Spinal cord (tissue), 10 donors: ENCODE data around the gene OLFM1. TPM values are rescaled to one million over a fixed set of nuclear protein-coding genes. Genes with fewer than 3 reads are reported as not detected.

Source experiments
- DNase-seq, 6 donors: peaks; one replicate each; pipeline versions ENCODE4 v3.0.0 to v3.0.0-alpha.2; 2013 to 2015; ENCODE audit warnings: low spot score in 6 of 6, low read depth in 4 of 6
- H3K27ac ChIP-seq: one replicate; pipeline ENCODE4 v1.5.1; 2013; ENCODE audit warnings: low read depth, low read length, control low read depth
- H3K27me3 ChIP-seq: one replicate; pipeline ENCODE4 v1.6.1; 2013; ENCODE audit warnings: low read length; ENCODE audit not compliant: control insufficient read depth, insufficient read depth
- H3K36me3 ChIP-seq: one replicate; pipeline ENCODE4 v1.6.1; 2013; ENCODE audit warnings: low read length; ENCODE audit not compliant: control insufficient read depth, insufficient read depth
- H3K4me1 ChIP-seq: one replicate; pipeline ENCODE4 v1.6.1; 2013; ENCODE audit warnings: low read length; ENCODE audit not compliant: control insufficient read depth, insufficient read depth
- H3K4me3 ChIP-seq: one replicate; pipeline ENCODE4 v1.5.1; 2013; ENCODE audit warnings: low read depth, low read length, control low read depth
- H3K9me3 ChIP-seq: one replicate; pipeline ENCODE4 v1.6.1; 2013; ENCODE audit warnings: low read length; ENCODE audit not compliant: control insufficient read depth, insufficient read depth
- WGBS: methylation state at CpG from one replicate; pipeline ENCODE4 v1.1.5; 2013; ENCODE audit warnings: missing lambda C conversion rate; ENCODE audit not compliant: insufficient coverage; 5-methylcytosine and 5-hydroxymethylcytosine counted together
- polyA plus RNA-seq, 2 donors: library from polyadenylated mRNA; unstranded; fragments of 120-200 nt; gene quantifications; one replicate each; pipeline ENCODE4 v1.2.1, GENCODE V29; 2013; ENCODE audit not compliant: insufficient read length in 2 of 2
- total RNA-seq, 2 donors: library from RNA; depleted of rRNA in 1 of 2; stranded (reverse); fragments of 120-200 nt in 1 of 2; fragments of >200 nt in 1 of 2; gene quantifications; one replicate each; pipeline versions ENCODE4 v1.2.3 to v1.2.4, GENCODE V29; 2013 to 2014
- donor health status: healthy.

Gene OLFM1
- total and polyA plus RNA-seq, 4 donors, result 52.5 to 321 (median 205) TPM

DNA sequence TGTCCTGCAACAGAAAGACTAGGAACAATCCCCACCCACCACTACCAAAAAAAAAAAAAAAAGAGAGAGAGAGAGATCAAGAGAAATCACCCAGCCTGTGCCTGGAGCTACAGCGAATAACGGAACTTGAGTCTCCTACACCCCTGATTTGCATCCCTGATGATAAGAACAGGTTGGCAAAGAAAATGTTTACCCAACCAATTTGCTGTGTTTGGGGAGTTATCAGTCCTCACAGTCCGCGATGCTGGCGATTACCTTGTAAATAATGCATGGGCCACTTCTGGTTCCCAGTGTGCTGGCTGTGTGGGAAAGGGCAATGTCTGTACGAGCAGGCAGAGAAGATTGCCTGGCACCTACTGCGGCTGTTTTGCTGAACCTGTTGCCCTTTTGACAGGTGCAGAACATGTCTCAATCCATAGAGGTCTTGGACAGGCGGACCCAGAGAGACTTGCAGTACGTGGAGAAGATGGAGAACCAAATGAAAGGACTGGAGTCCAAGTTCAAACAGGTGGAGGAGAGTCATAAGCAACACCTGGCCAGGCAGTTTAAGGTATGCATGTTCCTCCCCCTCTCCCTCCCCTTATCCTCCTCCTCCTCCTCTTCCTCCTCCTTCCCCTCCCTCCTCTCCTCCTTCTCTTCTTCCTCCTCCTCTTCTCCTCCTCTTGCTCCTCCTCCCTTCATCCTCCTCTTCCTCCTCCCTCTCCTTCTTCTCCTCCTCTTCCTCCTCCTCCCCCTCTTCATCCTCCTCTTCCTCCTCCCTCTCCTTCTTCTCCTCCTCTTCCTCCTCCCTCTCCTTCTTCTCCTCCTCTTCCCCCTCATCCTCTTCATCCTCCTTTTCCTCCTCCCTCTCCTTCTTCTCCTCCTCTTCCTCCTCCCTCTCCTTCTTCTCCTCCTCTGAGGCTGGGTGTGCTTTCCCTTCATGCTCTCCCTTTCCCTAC lies 8.3 kb downstream of the OLFM1 start:
- Histone ChIP-seq H3K36me3 (peaks cover 48% of the 10 kb centered on the region), H3K4me3 (no peak overlapping the region), H3K4me1 (peaks cover 10% of the 10 kb centered on the region), H3K9me3 (no peaks in the 10 kb centered on the region), H3K27me3 (no peaks in the 10 kb centered on the region), H3K27ac (no peak overlapping the region)
- no peak for DNase-seq
- 60% methylated on average over 9 of the region's 9 CpGs for WGBS

DNA sequence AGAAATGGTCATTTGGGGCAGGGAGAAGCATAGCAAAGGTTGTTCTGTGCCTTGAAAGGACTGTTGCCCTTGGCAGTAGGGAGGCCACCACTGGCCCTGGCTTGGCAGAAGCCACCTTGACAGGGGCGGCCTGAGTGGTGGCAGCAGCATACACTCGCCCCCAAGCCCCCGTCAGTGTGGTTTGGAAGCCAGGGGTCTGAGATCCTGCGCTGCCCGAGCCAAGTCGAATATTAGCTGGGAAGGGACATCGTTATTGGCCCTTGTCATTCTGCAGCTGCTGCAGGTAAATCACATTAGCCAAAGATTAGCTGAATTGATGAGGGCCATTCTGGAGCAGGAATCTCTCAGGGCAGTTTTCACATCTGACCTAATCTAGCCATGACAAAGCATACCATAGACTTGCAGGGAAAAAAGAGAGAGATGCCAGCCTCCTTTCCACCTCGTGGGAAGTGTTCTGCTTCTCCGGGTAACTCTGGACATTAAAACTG lies 9.0 kb downstream of the OLFM1 start:
- DNase-seq, result peak in 1 of 6 donors; percentile 52
- Histone ChIP-seq H3K27ac (no peak overlapping the region), H3K36me3 (peaks cover 45% of the 10 kb centered on the region), H3K4me1 (peaks cover 10% of the 10 kb centered on the region), H3K4me3 (no peak overlapping the region), H3K27me3 (no peaks in the 10 kb centered on the region), H3K9me3 (no peaks in the 10 kb centered on the region)
- 92% methylated on average over 7 of the region's 9 CpGs for whole genome bisulfite sequencing

DNA sequence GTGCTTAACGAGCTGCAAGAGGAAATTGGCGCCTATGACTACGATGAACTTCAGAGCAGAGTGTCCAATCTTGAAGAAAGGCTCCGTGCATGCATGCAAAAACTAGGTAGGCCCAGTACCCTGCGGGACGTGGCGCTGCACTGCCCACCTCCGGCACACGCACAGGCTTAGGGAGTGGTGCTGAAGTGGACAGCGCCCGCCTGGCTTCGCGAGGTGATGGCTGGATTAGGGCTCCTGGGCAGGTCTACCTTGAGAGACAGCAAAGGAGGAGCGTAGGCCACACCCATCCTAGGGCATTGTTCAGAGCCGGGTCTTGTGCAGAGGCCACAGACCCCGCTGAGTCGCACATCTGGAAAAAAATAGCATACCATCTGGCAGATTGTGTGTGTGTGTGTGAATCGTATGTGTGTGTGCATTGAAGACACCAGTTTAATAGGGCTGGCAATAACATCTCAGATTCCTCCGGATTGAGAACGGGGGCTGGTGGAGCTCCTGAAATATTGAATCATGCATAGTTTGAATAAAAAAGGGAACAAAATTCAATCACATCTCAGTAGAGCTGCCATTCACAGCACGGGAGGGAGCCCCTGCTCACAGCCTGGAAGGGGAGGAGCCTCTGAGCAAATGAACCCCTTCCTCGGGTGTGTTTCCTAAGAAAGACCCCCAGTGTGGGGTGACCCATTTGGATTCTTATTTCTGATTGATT lies 11.1 kb downstream of the OLFM1 start:
- peaks cover 5% of the 10 kb centered on the region for H3K4me1 ChIP-seq
- peak in 2 of 6 donors; percentile 30 to 72 for DNase-seq
- no peaks in the 10 kb centered on the region for H3K9me3 ChIP-seq
- H3K27ac ChIP-seq, result no peak overlapping the region
- no peak overlapping the region for H3K4me3 ChIP-seq
- WGBS, result 50% methylated on average over 19 of the region's 22 CpGs
- no peaks in the 10 kb centered on the region for H3K27me3 ChIP-seq
- peaks cover 49% of the 10 kb centered on the region for H3K36me3 ChIP-seq

DNA sequence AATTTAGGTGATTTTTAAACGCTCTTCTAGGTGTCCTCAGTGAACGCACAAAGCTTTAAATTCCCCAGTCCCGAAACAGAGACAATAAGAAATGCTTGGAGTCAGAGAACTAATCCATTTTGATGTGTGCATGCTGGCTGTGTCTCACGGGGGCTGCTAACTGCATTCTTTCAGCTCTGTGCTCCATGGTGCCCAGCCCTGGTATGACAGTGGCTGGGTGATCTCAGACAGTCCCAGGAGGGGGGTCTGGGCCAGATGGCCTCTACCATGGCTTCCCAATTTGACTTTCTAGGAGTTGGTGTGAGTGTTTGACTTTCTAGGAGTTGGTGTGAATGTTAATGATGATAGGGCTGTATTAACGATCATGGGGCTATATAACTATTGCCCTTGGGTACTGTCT lies 12.1 kb downstream of the OLFM1 start:
- WGBS, result 70% methylated on average over 4 of the region's 5 CpGs

DNA sequence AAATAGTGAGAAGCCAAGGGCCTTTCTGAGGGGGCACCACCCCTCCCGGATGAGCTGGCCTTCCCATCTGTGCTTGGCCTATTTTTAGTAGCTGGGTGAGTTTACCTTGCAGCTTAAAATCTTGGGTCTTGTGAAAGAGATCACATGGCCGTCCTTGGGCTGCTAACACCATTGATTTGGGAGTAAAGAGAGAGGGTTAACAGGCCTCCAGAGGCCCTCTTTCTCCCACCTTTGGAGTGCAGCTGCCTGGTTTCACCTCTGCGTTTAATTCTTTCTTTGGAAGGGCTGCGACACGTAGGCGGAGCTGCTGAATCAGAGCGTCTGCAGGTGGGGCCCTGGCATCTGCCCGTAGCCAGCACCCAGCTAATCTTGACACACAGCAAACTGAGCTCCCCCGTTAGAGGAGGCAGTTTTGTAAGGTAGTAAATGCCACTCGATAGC lies 12.8 kb downstream of the OLFM1 start:
- 59% methylated on average over 7 of the region's 10 CpGs for WGBS
- no peak overlapping the region for H3K27ac ChIP-seq
- H3K9me3 ChIP-seq, result no peaks in the 10 kb centered on the region
- H3K4me1 ChIP-seq, result no peaks in the 10 kb centered on the region
- no peaks in the 10 kb centered on the region for H3K27me3 ChIP-seq
- no peak for DNase-seq
- no peak overlapping the region for H3K4me3 ChIP-seq
- H3K36me3 ChIP-seq, result peaks cover 64% of the 10 kb centered on the region

More for the DNA sequence above, 12.1 kb downstream of the OLFM1 start:
- no peak overlapping the region for H3K4me3 ChIP-seq
- DNase-seq, result no peak
- no peaks in the 10 kb centered on the region for H3K9me3 ChIP-seq
- no peaks in the 10 kb centered on the region for H3K27me3 ChIP-seq
- H3K36me3 ChIP-seq, result peaks cover 57% of the 10 kb centered on the region
- no peaks in the 10 kb centered on the region for H3K4me1 ChIP-seq
- no peak overlapping the region for H3K27ac ChIP-seq

DNA sequence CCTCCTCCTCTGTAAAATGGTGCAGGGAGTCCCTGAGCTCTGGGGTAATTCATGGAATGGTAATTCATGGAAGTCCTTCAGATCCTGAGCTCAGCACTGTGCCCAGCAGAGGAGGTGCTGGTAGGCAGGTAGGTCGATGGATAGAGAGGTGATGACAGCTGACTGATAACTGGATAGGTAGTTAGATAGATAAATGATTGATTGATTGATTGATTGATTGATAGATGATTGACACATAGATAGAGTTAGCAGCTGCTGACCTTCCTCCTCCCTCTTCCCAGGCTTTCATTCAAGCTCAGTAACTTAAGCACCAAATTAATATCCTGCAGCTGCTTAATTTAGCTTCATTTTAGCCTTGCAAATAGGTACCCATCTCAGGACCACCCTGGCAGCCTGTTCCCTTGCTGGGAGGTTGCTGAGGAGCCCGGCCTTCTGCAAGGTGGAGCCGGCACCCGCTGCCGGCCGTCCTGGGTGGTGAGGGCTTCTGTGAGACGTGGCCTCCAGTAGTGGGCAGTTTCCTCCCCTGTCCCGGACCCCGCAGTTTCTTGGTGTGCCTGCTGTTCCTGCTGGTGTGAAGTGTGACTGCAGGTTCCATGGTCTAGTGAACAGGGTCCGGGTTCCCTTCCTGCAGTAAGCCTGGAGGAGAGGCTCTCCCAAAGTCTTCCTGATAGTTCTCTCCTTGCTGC lies 13.4 kb downstream of the OLFM1 start:
- 87% methylated on average over 9 of the region's 10 CpGs for WGBS
- no peak overlapping the region for H3K4me3 ChIP-seq
- no peak overlapping the region for H3K27ac ChIP-seq
- DNase-seq, result no peak
- no peaks in the 10 kb centered on the region for H3K9me3 ChIP-seq
- no peaks in the 10 kb centered on the region for H3K27me3 ChIP-seq
- no peaks in the 10 kb centered on the region for H3K4me1 ChIP-seq
- H3K36me3 ChIP-seq, result peaks cover 67% of the 10 kb centered on the region

DNA sequence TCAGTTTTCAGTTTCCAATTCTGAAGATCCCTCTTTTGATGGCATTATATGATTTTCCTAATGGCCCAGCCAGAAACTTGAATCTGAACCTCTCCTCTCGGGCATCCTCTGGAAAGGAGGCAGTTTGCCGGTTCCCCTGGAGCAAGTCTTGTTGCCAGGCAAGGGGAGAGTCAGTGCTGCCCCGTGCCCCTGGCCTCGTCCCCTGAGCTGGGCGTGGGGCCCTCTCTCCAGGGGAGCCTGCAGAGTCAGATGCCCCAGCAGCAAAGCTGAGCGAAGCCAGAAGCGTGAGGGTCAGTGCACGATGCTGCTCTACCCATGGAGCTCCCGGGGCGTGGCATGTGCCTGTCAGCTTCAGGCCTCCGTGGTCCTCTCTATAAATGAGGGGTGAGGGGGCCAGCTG lies 14.0 kb downstream of the OLFM1 start:
- 80% methylated on average over 8 of the region's 11 CpGs for WGBS
- Histone ChIP-seq H3K27me3 (no peaks in the 10 kb centered on the region), H3K4me3 (no peak overlapping the region), H3K4me1 (no peaks in the 10 kb centered on the region), H3K27ac (no peak overlapping the region), H3K36me3 (peaks cover 67% of the 10 kb centered on the region), H3K9me3 (no peaks in the 10 kb centered on the region)
- no peak for DNase-seq

DNA sequence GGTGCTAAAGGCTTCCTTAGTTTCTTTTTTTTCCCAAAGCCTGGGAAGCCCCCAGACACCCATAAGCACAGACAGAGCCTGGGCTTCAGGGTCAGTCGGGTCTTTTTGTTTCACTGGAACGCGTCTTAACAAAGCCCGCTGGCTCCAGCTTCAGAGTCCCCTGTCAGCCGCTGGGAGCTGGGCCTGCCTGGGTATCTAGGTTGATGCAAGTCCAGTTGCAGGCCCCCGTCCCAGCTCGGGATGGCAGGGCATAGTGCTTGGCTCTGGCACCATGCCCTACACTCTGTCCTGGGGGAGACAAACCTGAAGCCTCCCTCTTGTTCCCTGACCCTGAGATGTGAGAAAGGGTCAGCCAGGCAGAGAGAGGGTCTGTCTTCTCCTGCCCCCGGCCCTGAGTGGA lies 14.5 kb downstream of the OLFM1 start:
- Histone ChIP-seq H3K4me3 (no peak overlapping the region), H3K27ac (no peak overlapping the region), H3K27me3 (no peaks in the 10 kb centered on the region), H3K36me3 (peaks cover 71% of the 10 kb centered on the region), H3K4me1 (peaks cover 3% of the 10 kb centered on the region), H3K9me3 (no peaks in the 10 kb centered on the region)
- no peak for DNase-seq
- WGBS, result 74% methylated on average over 8 of the region's 8 CpGs

DNA sequence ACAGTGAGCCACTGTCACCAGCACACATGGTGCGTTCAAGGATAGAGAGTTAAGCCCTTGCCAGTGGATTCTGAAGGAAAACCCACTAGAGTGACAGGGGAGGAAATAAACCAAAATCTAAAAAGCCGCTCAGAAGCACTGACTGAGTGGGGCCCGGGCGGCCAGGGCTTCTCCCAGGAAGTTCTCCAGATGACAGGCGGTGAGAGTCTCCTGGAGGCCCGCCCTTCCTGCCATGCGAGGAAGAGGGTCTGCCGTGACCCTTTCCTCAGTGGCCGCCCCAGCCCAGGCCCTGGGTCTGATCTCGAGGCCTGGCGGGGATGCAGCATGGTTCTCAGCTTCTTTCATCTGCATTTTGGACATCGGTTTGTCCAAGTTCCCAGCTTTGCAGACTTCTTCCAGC lies 14.9 kb downstream of the OLFM1 start:
- H3K9me3 ChIP-seq, result no peaks in the 10 kb centered on the region
- peaks cover 6% of the 10 kb centered on the region for H3K4me1 ChIP-seq
- no peaks in the 10 kb centered on the region for H3K27me3 ChIP-seq
- 89% methylated on average over 12 of the region's 12 CpGs for WGBS
- no peak for DNase-seq
- no peak overlapping the region for H3K27ac ChIP-seq
- no peak overlapping the region for H3K4me3 ChIP-seq
- H3K36me3 ChIP-seq, result peaks cover 75% of the 10 kb centered on the region
